H1 (cell line): ENCODE measurements around the gene ORAI1. TPM values are rescaled to one million over a fixed set of nuclear protein-coding genes. Genes with fewer than 3 reads are reported as not detected.
A peak's percentile ranks its signal among the peaks of the same experiment; 100 is the strongest.

ENCODE experiments used
- CTCF ChIA-PET: fragments of 300-600 bp; sonication (Branson Sonifier 250); formaldehyde crosslinking; loops from one replicate; lab custom pipeline; 2021; ENCODE audit not compliant: partially characterized antibody; lab: Charles Lee
- POLR2A ChIA-PET: fragments of 300-600 bp; sonication (Branson Sonifier 250); formaldehyde crosslinking; loops from one replicate; lab custom pipeline; 2021; ENCODE audit warnings: inconsistent platforms; ENCODE audit not compliant: partially characterized antibody; lab: Charles Lee
- DNase-seq, 2 experiments: peaks; one replicate each; pipeline versions ENCODE4 v3.0.0 to v3.0.0-alpha.2; 2010 to 2022; ENCODE audit warnings: low spot score in 2 of 2, low read depth in 1 of 2, mixed read lengths in 1 of 2
- FAIRE-seq: peaks from 2 replicates; lab custom pipeline; 2011; peaks lifted over from hg19 to GRCh38; lab: Jason Lieb, UNC
- H2AFZ ChIP-seq: 2 replicates; pipeline ENCODE4 v1.8.1; 2012; ENCODE audit warnings: low read length, inconsistent platforms
- H2AK5ac ChIP-seq: 2 replicates; pipeline ENCODE4 v1.6.1; 2013; ENCODE audit warnings: low read depth, low read length
- H2BK120ac ChIP-seq: replicated peaks from 2 replicates; pipeline ENCODE3; 2013; ENCODE audit warnings: low read depth, low read length, inconsistent platforms
- H2BK12ac ChIP-seq: 2 replicates; pipeline ENCODE4 v1.6.1; 2013; ENCODE audit warnings: low read depth, low read length
- H2BK15ac ChIP-seq: 2 replicates; pipeline ENCODE4 v1.6.1; 2013; ENCODE audit warnings: low read length
- H2BK20ac ChIP-seq: 2 replicates; pipeline ENCODE4 v1.6.1; 2013; ENCODE audit warnings: low read length
- H2BK5ac ChIP-seq: 2 replicates; pipeline ENCODE4 v1.6.1; 2013; ENCODE audit warnings: low read depth, low read length
- H3K14ac ChIP-seq: 2 replicates; pipeline ENCODE4 v1.6.1; 2013; ENCODE audit warnings: inconsistent platforms; ENCODE audit not compliant: insufficient read length
- H3K18ac ChIP-seq: 2 replicates; pipeline ENCODE4 v1.6.1; 2013; ENCODE audit warnings: low read length; ENCODE audit errors: extremely low read depth
- H3K23ac ChIP-seq: 2 replicates; pipeline ENCODE4 v1.6.1; 2013; ENCODE audit warnings: inconsistent platforms; ENCODE audit not compliant: insufficient read length
- H3K23me2 ChIP-seq: 2 replicates; pipeline ENCODE4 v1.6.1; 2013; ENCODE audit warnings: low read depth, low read length
- H3K27ac ChIP-seq: 2 replicates; pipeline ENCODE4 v1.6.1; 2011; ENCODE audit warnings: low read depth, low read length, inconsistent platforms
- H3K27me3 ChIP-seq, 4 experiments: replicated peaks in 1 of 4; 1 replicate in 1 of 4; 2 replicates in 3 of 4; pipeline versions ENCODE4 v1.6.1 to v1.8.1; 2011 to 2013; ENCODE audit warnings: low read length in 3 of 4, mild to moderate bottlenecking in 3 of 4, inconsistent platforms in 2 of 4, mixed read lengths in 2 of 4, moderate library complexity in 1 of 4; ENCODE audit not compliant: control insufficient read depth in 3 of 4, insufficient read depth in 3 of 4; ENCODE audit errors: extremely low read depth in 1 of 4
- H3K36me3 ChIP-seq, 4 experiments: 2 replicates each; pipeline versions ENCODE4 v1.6.1 to v1.8.1; 2011 to 2013; ENCODE audit warnings: mild to moderate bottlenecking in 4 of 4, low read length in 3 of 4, moderate library complexity in 2 of 4, control low read depth in 1 of 4, inconsistent platforms in 1 of 4; ENCODE audit not compliant: insufficient read depth in 4 of 4, control insufficient read depth in 2 of 4
- H3K4ac ChIP-seq: replicated peaks from 2 replicates; pipeline ENCODE3; 2013; ENCODE audit warnings: low read length, low read depth, mixed read lengths, inconsistent platforms; ENCODE audit not compliant: insufficient read length
- H3K4me1 ChIP-seq, 4 experiments: replicated peaks in 1 of 4; 1 replicate in 1 of 4; 2 replicates in 3 of 4; pipeline versions ENCODE4 v1.6.1 to v1.8.1; 2011 to 2013; ENCODE audit warnings: low read length in 3 of 4, inconsistent platforms in 2 of 4, mixed read lengths in 1 of 4; ENCODE audit not compliant: insufficient read depth in 4 of 4, control insufficient read depth in 3 of 4
- H3K4me2 ChIP-seq, 2 experiments: 2 replicates each; pipeline versions ENCODE4 v1.6.1 to v1.8.1; 2011 to 2013; ENCODE audit warnings: low read depth in 2 of 2, low read length in 2 of 2, control low read depth in 1 of 2, inconsistent platforms in 1 of 2, mild to moderate bottlenecking in 1 of 2; ENCODE audit not compliant: insufficient read depth in 1 of 2
- H3K4me3 ChIP-seq, 4 experiments: fragments of 200-600, 300-600 bp in 1 of 4; sonication (generic), shearing (Covaris generic), sonication (Bioruptor Twin) in 1 of 4; 2 replicates each; pipeline versions ENCODE4 v1.5.1 to v1.8.1; 2011 to 2016; ENCODE audit warnings: low read length in 4 of 4, low read depth in 3 of 4, control low read depth in 2 of 4, inconsistent platforms in 2 of 4, mild to moderate bottlenecking in 2 of 4, mixed read lengths in 1 of 4, moderate library complexity in 1 of 4; ENCODE audit not compliant: insufficient read depth in 2 of 4; ENCODE audit errors: extremely low read depth in 1 of 4
- H3K56ac ChIP-seq: replicated peaks from 2 replicates; pipeline ENCODE3; 2013; ENCODE audit warnings: low read depth, mild to moderate bottlenecking, mixed read lengths, low read length, inconsistent platforms; ENCODE audit not compliant: insufficient read length
- H3K79me1 ChIP-seq: 2 replicates; pipeline ENCODE4 v1.6.1; 2013; ENCODE audit warnings: low read depth, low read length, control low read depth
- H3K79me2 ChIP-seq, 2 experiments: 2 replicates each; pipeline versions ENCODE4 v1.6.1 to v1.8.1; 2012 to 2013; ENCODE audit warnings: low read length in 2 of 2, mild to moderate bottlenecking in 2 of 2, inconsistent platforms in 1 of 2; ENCODE audit not compliant: insufficient read depth in 2 of 2, control insufficient read depth in 1 of 2
- H3K9ac ChIP-seq, 4 experiments: replicated peaks in 1 of 4; 1 replicate in 1 of 4; 2 replicates in 3 of 4; pipeline versions ENCODE4 v1.6.1 to v1.8.1; 2011 to 2013; ENCODE audit warnings: low read depth in 3 of 4, low read length in 3 of 4, control low read depth in 2 of 4, mild to moderate bottlenecking in 2 of 4, moderate library complexity in 2 of 4, inconsistent platforms in 1 of 4; ENCODE audit errors: extremely low read depth in 1 of 4
- H3K9me3 ChIP-seq, 2 experiments: 2 replicates each; pipeline versions ENCODE4 v1.6.1 to v1.8.1; 2012 to 2013; ENCODE audit warnings: mild to moderate bottlenecking in 2 of 2, moderate library complexity in 2 of 2, control low read depth in 1 of 2, inconsistent platforms in 1 of 2, low read depth in 1 of 2, low read length in 1 of 2, mixed read lengths in 1 of 2; ENCODE audit not compliant: insufficient read depth in 2 of 2
- H4K20me1 ChIP-seq, 2 experiments: replicated peaks in 1 of 2; 2 replicates each; pipeline versions ENCODE3 to v1.8.1; 2011 to 2013; ENCODE audit warnings: inconsistent platforms in 2 of 2, low read length in 2 of 2, mild to moderate bottlenecking in 1 of 2; ENCODE audit not compliant: insufficient read depth in 2 of 2, control insufficient read depth in 1 of 2
- H4K5ac ChIP-seq: 2 replicates; pipeline ENCODE4 v1.6.1; 2013; ENCODE audit warnings: low read length, low read depth, mixed read lengths, inconsistent platforms; ENCODE audit not compliant: insufficient read length
- H4K8ac ChIP-seq: 2 replicates; pipeline ENCODE4 v1.8.0; 2013; ENCODE audit warnings: mild to moderate bottlenecking, moderate library complexity, low read length, inconsistent platforms; ENCODE audit not compliant: insufficient read depth; ENCODE audit errors: extremely low read depth
- H4K91ac ChIP-seq: replicated peaks from 2 replicates; pipeline ENCODE3; 2013; ENCODE audit warnings: low read length, mixed read lengths, inconsistent platforms; ENCODE audit not compliant: insufficient read length
- ASH2L ChIP-seq: fragments of 200-600, 300-600 bp; sonication (generic); IDR thresholded peaks from one replicate; pipeline ENCODE4 v1.7.1; 2017; ENCODE audit warnings: low read length
- CHD2 ChIP-seq: IDR thresholded peaks from 2 replicates; pipeline ENCODE4 v1.6.1; 2012; ENCODE audit warnings: low read length, improper control_type of control experiment
- KDM1A ChIP-seq: fragments of 200-600, 300-600 bp; sonication (generic); IDR thresholded peaks from 2 replicates; pipeline ENCODE4 v1.7.1; 2016; ENCODE audit warnings: mild to moderate bottlenecking, low read length, borderline replicate concordance
- MAFK ChIP-seq: IDR thresholded peaks from 2 replicates; pipeline ENCODE4 v1.6.1; 2012; ENCODE audit warnings: low read depth, mild to moderate bottlenecking, improper control_type of control experiment, low read length
- POLR2AphosphoS5 ChIP-seq: IDR thresholded peaks from 2 replicates; pipeline ENCODE4 v1.6.1; 2011; ENCODE audit warnings: low read depth, low read length
- RBBP5 ChIP-seq: IDR thresholded peaks from 2 replicates; pipeline ENCODE4 v1.7.1; 2012; ENCODE audit warnings: low read depth, mild to moderate bottlenecking, inconsistent platforms, low read length, moderate library complexity, borderline replicate concordance
- SP2 ChIP-seq: IDR thresholded peaks from 2 replicates; pipeline ENCODE4 v1.6.1; 2012; ENCODE audit warnings: mild to moderate bottlenecking, low read length, inconsistent platforms
- TEAD4 ChIP-seq: IDR thresholded peaks from 2 replicates; pipeline ENCODE4 v1.6.1; 2012; ENCODE audit warnings: low read depth, low read length, inconsistent platforms, mixed read lengths
- YY1 ChIP-seq: IDR thresholded peaks from 2 replicates; pipeline ENCODE4 v1.6.1; 2011; ENCODE audit warnings: low read depth, mild to moderate bottlenecking, low read length
- ZNF274 ChIP-seq: IDR thresholded peaks from 2 replicates; pipeline ENCODE4 v1.7.0; 2012; ENCODE audit warnings: low read length, borderline replicate concordance; ENCODE audit errors: extremely low read depth
- whole genome bisulfite sequencing, 2 experiments: shearing (Covaris generic) in 1 of 2; methylation state at CpG; one replicate each; pipeline versions ENCODE4 v1.1.6 to v1.1.7; 2013 to 2015; ENCODE audit warnings: low lambda C conversion rate in 2 of 2, mixed read lengths in 2 of 2, inconsistent platforms in 1 of 2, low coverage in 1 of 2, missing lambda C conversion rate in 1 of 2; ENCODE audit not compliant: insufficient replicate concordance in 2 of 2, insufficient coverage in 1 of 2, insufficient read length in 1 of 2; ENCODE audit errors: extremely low coverage in 1 of 2, missing lambda C conversion rate in 1 of 2; 5-methylcytosine and 5-hydroxymethylcytosine counted together
- polyA plus RNA-seq, 7 experiments: library from polyadenylated mRNA; depleted of rRNA in 3 of 7; stranded (reverse) in 5 of 7; unstranded in 2 of 7; fragments of >200 nt in 5 of 7; fragments of 200-250 nt in 2 of 7; gene quantifications; 1 replicate in 5 of 7; 2 replicates in 1 of 7; 4 replicates in 1 of 7; pipeline versions ENCODE4 v1.2.1 to v1.2.3, GENCODE V29; 2011 to 2013; ENCODE audit warnings: missing spikeins in 2 of 7, mixed read lengths in 2 of 7
- total RNA-seq: library from RNA; stranded (reverse); fragmentation: NEBNext Ultra II Directional; extraction: Animal tissue kit (Norgen Biotek cat#: 25700); gene quantifications from 2 replicates; pipeline ENCODE4 v1.2.1, GENCODE V29; 2021
- TF ChIP-seq, protein P1 (sequence below): IDR thresholded peaks from 2 replicates; pipeline ENCODE4 v1.6.1; 2012; ENCODE audit warnings: low read length, inconsistent platforms

Gene ORAI1
- total and polyA plus RNA-seq, 2 of the 8 experiments (the other 6 are each of a cell fraction or from before 2014, with no cell fraction given) = 29.9 to 71.5 TPM

DNA sequence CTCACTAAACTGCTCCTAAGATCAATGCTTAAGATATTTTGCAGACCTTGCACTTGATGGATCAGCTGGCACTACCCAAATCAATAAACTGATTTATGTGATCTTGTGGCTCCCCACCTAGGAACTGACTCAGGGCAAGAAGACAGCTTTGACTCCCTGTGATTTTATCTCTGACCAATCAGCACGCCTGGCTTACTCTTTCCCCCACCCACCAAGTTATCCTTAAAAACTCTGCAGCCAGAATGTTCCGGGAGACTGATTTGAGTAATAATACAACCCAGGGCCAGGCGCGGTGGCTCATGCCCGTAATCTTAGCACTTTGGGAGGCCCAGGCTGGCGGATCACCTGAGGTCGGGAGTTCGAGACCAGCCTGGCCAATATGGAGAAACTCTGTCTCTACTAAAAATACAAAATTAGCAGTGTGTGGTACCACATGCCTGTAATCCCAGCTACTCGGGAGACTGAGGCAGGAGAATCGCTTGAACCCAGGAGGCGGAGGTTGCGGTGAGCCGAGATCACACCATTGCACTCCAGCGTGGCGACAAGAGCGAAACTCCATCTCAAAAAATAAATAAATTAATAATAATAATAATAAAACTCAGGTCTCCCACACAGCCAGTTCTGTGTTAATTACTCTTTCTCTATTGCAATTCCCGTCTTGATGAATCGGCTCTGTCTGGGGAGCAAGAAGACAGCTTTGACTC is 31.1 kb downstream of the ORAI1 start:
- H4K91ac ChIP-seq = no peak overlapping the region
- H3K23ac ChIP-seq = no peak overlapping the region
- H4K5ac ChIP-seq = no peak overlapping the region
- H3K4me1 ChIP-seq = peaks cover 0 to 8% (median 4%) of the 10 kb centered on the region in 4 experiments; a peak in 5 of 7 replicates
- H4K20me1 ChIP-seq = no peaks in the 10 kb centered on the region
- no peaks in the 10 kb centered on the region; the same call in 1 of the 2 replicates for H3K23me2 ChIP-seq
- 0 out of 2 replicates have a peak overlapping the region, but pooled peaks have one; percentile 10 for H2BK5ac ChIP-seq
- H3K4ac ChIP-seq = no peak overlapping the region
- H3K18ac ChIP-seq = no peak overlapping the region
- H2BK120ac ChIP-seq = no peak overlapping the region
- H2AK5ac ChIP-seq = no peak overlapping the region
- H3K9ac ChIP-seq = no peak overlapping the region
- no peak overlapping the region for H2BK12ac ChIP-seq
- H3K36me3 ChIP-seq = no peaks in the 10 kb centered on the region
- H3K79me2 ChIP-seq = no peaks in the 10 kb centered on the region
- no peak overlapping the region for H3K56ac ChIP-seq
- H3K4me2 ChIP-seq = no peak overlapping the region
- no peak overlapping the region for H3K14ac ChIP-seq
- no peak overlapping the region for H2BK20ac ChIP-seq
- WGBS, 2 experiments = 96% methylated on average over 18 of the region's 18 CpGs; no CpG with 5 or more reads in 1 of the 2 experiments
- CTCF ChIA-PET = interaction anchor here (0.7 to 2.0 kb wide), 12 partner anchors 9 to 189 kb away, joined by 3 to 6 read pairs (median 3); no protein-coding TSS in a partner anchor
- no peaks in the 10 kb centered on the region for H3K27me3 ChIP-seq
- H3K27ac ChIP-seq = no peak overlapping the region
- H3K79me1 ChIP-seq = no peaks in the 10 kb centered on the region
- FAIRE-seq = no peak
- H3K9me3 ChIP-seq = no peaks in the 10 kb centered on the region
- no peak for DNase-seq
- POLR2A ChIA-PET = interaction anchor here (0.6 to 3.2 kb wide), 12 partner anchors 14 to 100 kb away, joined by 3 to 14 read pairs (median 4); partner anchors contain the start of genes KDM2B and ORAI1
- H3K4me3 ChIP-seq = no peak overlapping the region
- H2BK15ac ChIP-seq = no peak overlapping the region
- H2AFZ ChIP-seq = no peak overlapping the region
- H4K8ac ChIP-seq = no peak overlapping the region
- no peak for TF ChIP-seq YY1
- TF ChIP-seq CHD2 = no peak
- TF ChIP-seq TEAD4 = no peak
- TF ChIP-seq RBBP5 = no peak
- no peak for TF ChIP-seq MAFK
- TF ChIP-seq ASH2L = no peak
- no peak for TF ChIP-seq KDM1A
- TF ChIP-seq, protein P1, sequence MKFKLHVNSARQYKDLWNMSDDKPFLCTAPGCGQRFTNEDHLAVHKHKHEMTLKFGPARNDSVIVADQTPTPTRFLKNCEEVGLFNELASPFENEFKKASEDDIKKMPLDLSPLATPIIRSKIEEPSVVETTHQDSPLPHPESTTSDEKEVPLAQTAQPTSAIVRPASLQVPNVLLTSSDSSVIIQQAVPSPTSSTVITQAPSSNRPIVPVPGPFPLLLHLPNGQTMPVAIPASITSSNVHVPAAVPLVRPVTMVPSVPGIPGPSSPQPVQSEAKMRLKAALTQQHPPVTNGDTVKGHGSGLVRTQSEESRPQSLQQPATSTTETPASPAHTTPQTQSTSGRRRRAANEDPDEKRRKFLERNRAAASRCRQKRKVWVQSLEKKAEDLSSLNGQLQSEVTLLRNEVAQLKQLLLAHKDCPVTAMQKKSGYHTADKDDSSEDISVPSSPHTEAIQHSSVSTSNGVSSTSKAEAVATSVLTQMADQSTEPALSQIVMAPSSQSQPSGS = no peak
- no peak for TF ChIP-seq POLR2AphosphoS5
- no peak for TF ChIP-seq ZNF274
- TF ChIP-seq SP2 = no peak
